Thymus (tissue), 11 donors: ENCODE data around the gene PSMB10. TPM values are rescaled to one million over a fixed set of nuclear protein-coding genes. Genes with fewer than 3 reads are reported as not detected.

ENCODE experiments used
- DNase-seq, 9 donors: peaks; one replicate each; pipeline ENCODE4 v3.0.0-alpha.2; 2013; ENCODE audit warnings: low spot score in 9 of 9, low read depth in 6 of 9, missing footprints in 1 of 9
- H3K27ac ChIP-seq, 2 donors: one replicate each; pipeline ENCODE4 v1.5.1; 2013; ENCODE audit warnings: control low read depth in 1 of 2, low read depth in 1 of 2, low read length in 1 of 2, mild to moderate bottlenecking in 1 of 2, moderate library complexity in 1 of 2
- H3K27me3 ChIP-seq, 2 donors: one replicate each; pipeline ENCODE4 v1.5.1; 2013; ENCODE audit warnings: low read length in 1 of 2; ENCODE audit not compliant: control insufficient read depth in 2 of 2, insufficient read depth in 1 of 2
- H3K36me3 ChIP-seq, 2 donors: one replicate each; pipeline ENCODE4 v1.5.1; 2013; ENCODE audit warnings: low read length in 1 of 2, mild to moderate bottlenecking in 1 of 2, moderate library complexity in 1 of 2; ENCODE audit not compliant: control insufficient read depth in 2 of 2, insufficient read depth in 2 of 2
- H3K4me1 ChIP-seq, 2 donors: one replicate each; pipeline ENCODE4 v1.5.1; 2013; ENCODE audit warnings: low read length in 2 of 2; ENCODE audit not compliant: control insufficient read depth in 2 of 2, insufficient read depth in 2 of 2
- H3K4me3 ChIP-seq, 2 donors: one replicate each; pipeline ENCODE4 v1.5.1; 2013; ENCODE audit warnings: low read length in 2 of 2, control low read depth in 1 of 2, mild to moderate bottlenecking in 1 of 2
- H3K9me3 ChIP-seq, 2 donors: one replicate each; pipeline ENCODE4 v1.5.1; 2013; ENCODE audit warnings: low read length in 1 of 2, mild to moderate bottlenecking in 1 of 2; ENCODE audit not compliant: control insufficient read depth in 2 of 2, insufficient read depth in 1 of 2
- WGBS: extraction: QIAGEN DNeasy Blood & Tissue Kit; methylation state at CpG from one replicate; pipeline ENCODE4 v1.1.7; 2013; 5-methylcytosine and 5-hydroxymethylcytosine counted together
- polyA plus RNA-seq: library from polyadenylated mRNA; stranded (reverse); fragments of 200-250 nt; gene quantifications from one replicate; pipeline ENCODE4 v1.2.3, GENCODE V29; 2013
- total RNA-seq: library from RNA; stranded (reverse); fragments of 120-200 nt; gene quantifications from one replicate; pipeline ENCODE4 v1.2.4, GENCODE V29; 2013
- donor health status: healthy.

The PSMB10 gene
- total and polyA plus RNA-seq, 2 donors, result 109 to 258 TPM

DNA sequence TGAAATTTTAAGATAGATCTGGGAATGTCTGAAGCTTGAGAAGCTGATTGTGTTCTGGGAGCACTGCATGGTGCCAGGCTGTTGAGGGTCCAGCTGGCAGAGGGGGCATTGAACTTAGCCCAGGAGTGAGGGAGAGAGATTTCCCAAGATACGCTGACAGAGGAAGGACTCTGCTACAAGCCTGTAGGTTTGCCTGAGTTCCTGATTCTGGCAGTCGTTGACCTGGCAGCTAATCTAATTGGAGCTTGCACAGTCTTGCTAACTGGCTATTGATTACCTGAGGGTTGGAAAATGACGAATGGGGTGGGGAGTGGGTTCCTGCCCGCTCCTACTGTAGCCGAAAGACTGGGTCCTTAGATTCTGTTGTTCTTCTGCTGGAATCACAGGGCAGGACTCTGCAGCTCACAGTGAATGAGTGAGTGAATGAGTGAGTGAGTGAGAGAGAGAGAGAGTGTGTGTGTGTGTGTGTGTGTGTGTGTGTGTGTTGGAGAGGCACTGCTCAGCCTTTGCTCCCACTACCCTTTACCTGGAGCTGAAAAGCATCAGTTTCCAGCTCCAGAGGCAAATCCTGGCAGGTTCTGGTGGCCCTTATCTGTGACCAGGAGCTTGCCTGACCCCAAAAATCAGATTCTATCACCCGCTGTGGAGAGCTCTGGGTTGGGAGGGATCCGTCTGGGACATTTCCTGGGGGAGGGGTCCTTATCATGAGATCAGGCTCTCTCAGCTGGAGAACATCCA is 21.7 kb downstream of the PSMB10 start:
- Histone ChIP-seq H3K27me3 (no peaks in the 10 kb centered on the region), H3K36me3 (peaks cover 27 to 57% of the 10 kb centered on the region in 2 donors), H3K27ac (no peak overlapping the region), H3K4me1 (peaks cover 2 to 12% of the 10 kb centered on the region in 2 donors), H3K9me3 (no peaks in the 10 kb centered on the region), H3K4me3 (no peak overlapping the region)
- no peak for DNase-seq
- 96% methylated on average over 7 of the region's 7 CpGs for WGBS

DNA sequence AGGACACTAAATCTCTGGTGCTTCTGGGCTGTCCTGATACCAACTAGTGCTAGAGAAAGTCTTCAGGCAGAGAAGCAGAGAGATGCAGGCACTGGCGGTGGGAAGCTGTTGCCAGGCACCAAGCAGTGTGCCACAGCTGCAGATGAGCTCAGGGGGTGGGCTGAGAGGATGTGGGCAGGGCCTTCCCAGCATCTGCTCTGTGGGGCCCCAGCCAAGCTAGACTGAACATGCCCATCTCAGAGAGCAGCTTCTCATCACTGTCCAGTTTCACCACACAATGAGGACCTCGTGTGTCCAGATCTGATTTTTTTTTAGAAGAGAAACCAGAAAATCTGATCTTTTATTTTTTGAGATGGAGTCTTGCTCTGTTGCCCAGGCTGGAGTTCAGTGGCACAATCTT is 26.5 kb downstream of the PSMB10 start:
- Histone ChIP-seq H3K9me3 (no peaks in the 10 kb centered on the region), H3K4me1 (peaks cover 2 to 19% of the 10 kb centered on the region in 2 donors), H3K27me3 (no peaks in the 10 kb centered on the region), H3K4me3 (no peak overlapping the region), H3K27ac (no peak overlapping the region), H3K36me3 (peaks cover 32 to 36% of the 10 kb centered on the region in 2 donors)
- DNase-seq, result peak in 8 of 9 donors; percentile 29 to 81 (median 56)
- 42% methylated on average over 2 of the region's 2 CpGs for WGBS

DNA sequence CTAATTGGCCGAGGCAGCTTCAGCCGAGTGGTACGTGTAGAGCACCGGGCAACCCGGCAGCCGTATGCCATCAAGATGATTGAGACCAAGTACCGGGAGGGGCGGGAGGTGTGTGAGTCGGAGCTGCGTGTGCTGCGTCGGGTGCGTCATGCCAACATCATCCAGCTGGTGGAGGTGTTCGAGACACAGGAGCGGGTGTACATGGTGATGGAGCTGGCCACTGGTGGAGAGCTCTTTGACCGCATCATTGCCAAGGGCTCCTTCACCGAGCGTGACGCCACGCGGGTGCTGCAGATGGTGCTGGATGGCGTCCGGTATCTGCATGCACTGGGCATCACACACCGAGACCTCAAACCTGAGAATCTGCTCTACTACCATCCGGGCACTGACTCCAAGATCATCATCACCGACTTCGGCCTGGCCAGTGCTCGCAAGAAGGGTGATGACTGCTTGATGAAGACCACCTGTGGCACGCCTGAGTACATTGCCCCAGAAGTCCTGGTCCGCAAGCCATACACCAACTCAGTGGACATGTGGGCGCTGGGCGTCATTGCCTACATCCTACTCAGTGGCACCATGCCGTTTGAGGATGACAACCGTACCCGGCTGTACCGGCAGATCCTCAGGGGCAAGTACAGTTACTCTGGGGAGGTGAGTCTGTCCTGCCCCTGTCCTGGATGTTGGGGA is 27.5 kb downstream of the PSMB10 start:
- Histone ChIP-seq H3K4me3 (no peak overlapping the region), H3K27ac (no peak overlapping the region), H3K36me3 (peaks cover 29 to 30% of the 10 kb centered on the region in 2 donors), H3K4me1 (peaks cover 0 to 19% of the 10 kb centered on the region in 2 donors), H3K9me3 (no peaks in the 10 kb centered on the region), H3K27me3 (no peaks in the 10 kb centered on the region)
- 99% methylated on average over 36 of the region's 36 CpGs for WGBS
- DNase-seq, result no peak

GRCh38 chr16:67907397-67908180 is 29.1 kb downstream of the PSMB10 start:
- Histone ChIP-seq H3K27ac (no peak overlapping the region), H3K4me1 (peaks cover 0 to 19% of the 10 kb centered on the region in 2 donors), H3K36me3 (peaks cover 30 to 42% of the 10 kb centered on the region in 2 donors), H3K27me3 (no peaks in the 10 kb centered on the region), H3K4me3 (no peak overlapping the region), H3K9me3 (no peaks in the 10 kb centered on the region)
- WGBS, result 96% methylated on average over 11 of the region's 11 CpGs
- no peak for DNase-seq

DNA sequence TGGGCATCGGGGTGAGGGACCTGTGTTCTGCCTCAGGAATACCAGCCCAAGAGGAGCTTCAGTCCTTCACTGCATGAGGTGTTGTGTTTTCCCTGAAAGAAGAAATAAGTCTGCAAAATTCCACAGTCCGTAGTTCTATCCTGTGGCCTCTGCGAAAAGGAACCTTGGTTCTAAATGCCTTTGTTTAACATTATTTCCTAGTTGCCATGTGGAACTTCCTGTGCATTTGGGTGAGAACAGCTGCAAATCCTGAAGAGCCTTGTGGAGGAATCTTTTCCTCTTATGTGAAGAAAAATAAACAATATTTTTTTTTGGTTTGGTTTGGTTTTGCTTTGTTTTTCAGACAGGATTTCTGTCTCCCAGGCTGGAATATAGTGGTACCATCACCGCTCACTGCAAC is 33.8 kb downstream of the PSMB10 start:
- Histone ChIP-seq H3K4me3 (no peak overlapping the region), H3K36me3 (peaks cover 9 to 26% of the 10 kb centered on the region in 2 donors), H3K27me3 (no peaks in the 10 kb centered on the region), H3K9me3 (no peaks in the 10 kb centered on the region), H3K27ac (no peak overlapping the region), H3K4me1 (no peaks in the 10 kb centered on the region)
- no peak for DNase-seq
- WGBS, result 98% methylated on average over 4 of the region's 4 CpGs

DNA sequence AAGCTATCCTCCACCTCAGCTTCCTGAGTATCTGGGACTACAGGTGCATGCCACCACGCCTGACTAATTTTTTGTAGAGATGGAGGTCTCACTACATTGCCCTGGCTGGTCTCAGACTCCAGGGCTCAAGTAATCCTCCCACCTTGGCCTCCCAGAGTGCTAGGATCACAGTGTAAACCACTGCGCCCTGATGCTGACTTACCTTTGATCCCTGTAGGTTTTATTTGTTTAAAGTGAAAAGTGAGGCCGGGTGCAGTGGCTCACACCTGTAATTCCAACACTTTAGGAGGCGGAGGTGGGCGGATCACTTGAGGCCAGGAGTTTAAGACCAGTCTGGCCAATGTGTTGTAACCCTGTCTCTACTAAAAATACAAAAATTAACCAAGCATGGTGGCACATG is 34.9 kb downstream of the PSMB10 start:
- Histone ChIP-seq H3K4me1 (no peaks in the 10 kb centered on the region), H3K27ac (no peak overlapping the region), H3K9me3 (no peaks in the 10 kb centered on the region), H3K4me3 (no peak overlapping the region), H3K36me3 (peaks cover 11 to 30% of the 10 kb centered on the region in 2 donors), H3K27me3 (no peaks in the 10 kb centered on the region)
- no peak for DNase-seq
- WGBS, result 98% methylated on average over 5 of the region's 5 CpGs

- H3K4me1 ChIP-seq, result peaks cover 11 to 13% of the 10 kb centered on the region in 2 donors
- peaks cover 6 to 13% of the 10 kb centered on the region in 2 donors for H3K36me3 ChIP-seq
- 95% methylated on average over 3 of the region's 3 CpGs for WGBS
Observed at GRCh38 chr16:67897231-67897630, 39.4 kb downstream of the PSMB10 start.

DNA sequence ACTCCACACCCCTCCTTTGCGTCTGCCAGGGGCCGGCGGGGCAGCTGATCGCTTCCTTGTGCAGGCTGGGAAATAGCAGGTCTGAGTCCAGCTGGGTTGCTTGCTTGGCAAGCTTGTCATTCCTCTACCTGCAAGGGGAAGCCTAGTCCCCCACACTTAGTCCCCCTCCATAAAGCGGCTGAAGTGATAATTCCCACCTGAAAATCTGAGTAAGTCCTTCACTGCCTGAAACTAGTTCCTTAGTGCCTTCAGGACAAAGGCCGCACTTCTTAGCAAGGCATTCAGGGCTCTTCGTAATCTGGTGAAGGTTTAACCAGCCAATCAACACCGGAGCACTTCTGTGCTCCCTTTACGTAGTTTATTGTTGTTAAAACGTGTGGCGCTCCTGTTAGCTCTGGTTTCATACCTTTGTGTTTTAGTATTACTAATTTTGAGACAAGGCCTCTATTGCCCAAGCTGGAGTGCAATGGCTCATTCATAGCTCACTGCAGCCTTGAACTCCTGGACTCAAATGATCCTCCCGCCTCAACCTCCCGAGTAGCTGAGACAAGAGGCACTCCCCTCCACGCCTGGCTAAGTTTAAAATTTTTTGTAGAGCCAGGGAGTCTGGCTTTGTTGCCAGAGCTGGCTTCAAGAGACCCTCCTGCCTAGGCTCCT is 42.8 kb downstream of the PSMB10 start:
- H3K4me1 ChIP-seq, result peaks cover 11 to 13% of the 10 kb centered on the region in 2 donors
- 45% methylated on average over 14 of the region's 14 CpGs for WGBS
- no peaks in the 10 kb centered on the region for H3K27me3 ChIP-seq
- H3K9me3 ChIP-seq, result no peaks in the 10 kb centered on the region
- peaks cover 2 to 5% of the 10 kb centered on the region in 2 donors for H3K36me3 ChIP-seq
- DNase-seq, result no peak
- H3K4me3 ChIP-seq, result peak overlapping the region; percentile 89 to 100
- H3K27ac ChIP-seq, result peak overlapping the region; percentile 59 to 91

More at GRCh38 chr16:67897231-67897630, 39.4 kb downstream of the PSMB10 start:
- Histone ChIP-seq H3K27ac (peak overlapping the region in 1 of 2 donors; percentile 15), H3K27me3 (no peaks in the 10 kb centered on the region), H3K9me3 (no peaks in the 10 kb centered on the region), H3K4me3 (no peak overlapping the region)
- no peak for DNase-seq
